Lung (tissue), 12 donors: ENCODE results near the gene CUL4B. TPM values are rescaled to one million over a fixed set of nuclear protein-coding genes. Genes with fewer than 3 reads are reported as not detected.

ENCODE experiments used
- ATAC-seq: fragments of 200-7000 bp; cut with Tn5 transposase; one replicate; pipeline ENCODE4 v1.9.1; 2020; ENCODE audit warnings: moderate number of reproducible peaks; ENCODE audit not compliant: insufficient read depth, low FRiP score
- DNase-seq, 3 donors: peaks; one replicate each; pipeline ENCODE4 v3.0.0-alpha.2; 2013 to 2017
- H3K27ac ChIP-seq, 2 donors: one replicate each; pipeline ENCODE4 v1.5.1; 2013; ENCODE audit warnings: mild to moderate bottlenecking in 2 of 2, moderate library complexity in 2 of 2, control low read depth in 1 of 2, inconsistent platforms in 1 of 2, low read depth in 1 of 2, low read length in 1 of 2
- H3K27me3 ChIP-seq, 3 donors: one replicate each; pipeline ENCODE4 v1.5.1; 2013; ENCODE audit warnings: low read length in 2 of 3; ENCODE audit not compliant: control insufficient read depth in 3 of 3, insufficient read depth in 3 of 3
- H3K36me3 ChIP-seq, 4 donors: one replicate each; pipeline ENCODE4 v1.5.1; 2013; ENCODE audit warnings: low read length in 4 of 4, mild to moderate bottlenecking in 1 of 4, moderate library complexity in 1 of 4; ENCODE audit not compliant: control insufficient read depth in 4 of 4, insufficient read depth in 4 of 4
- H3K4me1 ChIP-seq, 5 donors: one replicate each; pipeline ENCODE4 v1.5.1; 2013; ENCODE audit warnings: low read length in 5 of 5, mild to moderate bottlenecking in 2 of 5, moderate library complexity in 1 of 5; ENCODE audit not compliant: control insufficient read depth in 5 of 5, insufficient read depth in 5 of 5
- H3K4me3 ChIP-seq: one replicate; pipeline ENCODE4 v1.5.1; 2013; ENCODE audit warnings: mild to moderate bottlenecking, control low read depth, moderate library complexity
- H3K9ac ChIP-seq, 2 donors: one replicate each; pipeline ENCODE4 v1.5.1; 2013; ENCODE audit warnings: low read length in 2 of 2, control low read depth in 1 of 2; ENCODE audit not compliant: insufficient read depth in 1 of 2
- H3K9me3 ChIP-seq, 4 donors: one replicate each; pipeline ENCODE4 v1.5.1; 2013; ENCODE audit warnings: low read length in 3 of 4, mild to moderate bottlenecking in 1 of 4, moderate library complexity in 1 of 4; ENCODE audit not compliant: control insufficient read depth in 4 of 4, insufficient read depth in 3 of 4
- WGBS, 2 donors: extraction: QIAGEN DNeasy Blood & Tissue Kit; methylation state at CpG; one replicate each; pipeline ENCODE4 v1.1.7; 2013; 5-methylcytosine and 5-hydroxymethylcytosine counted together
- polyA plus RNA-seq, 2 donors: library from polyadenylated mRNA; stranded (reverse); fragments of 200-250 nt; gene quantifications; one replicate each; pipeline ENCODE4 v1.2.1, GENCODE V29; 2013
- total RNA-seq, 2 donors: library from RNA; depleted of rRNA in 1 of 2; stranded (reverse); fragments of >200 nt in 1 of 2; gene quantifications; one replicate each; pipeline ENCODE4 v1.2.1, GENCODE V29; 2014 to 2021
- TF ChIP-seq, protein P1 (sequence below): IDR thresholded peaks from 2 replicates; pipeline ENCODE4 v1.5.1; 2012; ENCODE audit warnings: mild to moderate bottlenecking; ENCODE audit errors: control extremely low read depth, extremely low read depth
- donor health status: control.
- donor health status: control.
- donor health status: Bipolar disorder and iron deficiency.
- donor health status: healthy.
- donor health status: DM: yes; HTN: yes; CAD: no.

The CUL4B gene
- total and polyA plus RNA-seq, 4 donors: 15.2 to 61.2 (median 24.3) TPM

DNA sequence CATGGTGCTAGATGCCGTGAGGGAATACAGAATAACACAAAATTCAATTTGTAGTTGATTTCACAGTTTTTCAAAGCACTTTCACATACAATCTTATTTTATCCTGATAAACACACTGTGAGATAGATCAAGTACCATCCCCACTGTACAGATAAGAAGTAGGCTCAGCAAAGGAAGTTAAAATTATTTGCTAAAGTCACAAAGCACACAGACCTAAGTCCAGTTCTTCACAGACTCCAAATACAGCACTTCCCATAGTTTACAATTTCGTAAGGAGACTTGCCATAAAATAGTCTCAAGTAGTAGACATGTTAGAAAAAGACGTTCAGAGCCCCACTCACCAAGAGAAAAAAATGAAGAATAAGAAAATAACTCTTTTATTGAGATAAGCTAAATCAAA lies 7.8 kb upstream of the CUL4B start:
- ATAC-seq (no peak), DNase-seq (no peak)
- Histone ChIP-seq H3K4me1 (no peaks in the 10 kb centered on the region), H3K36me3 (no peaks in the 10 kb centered on the region), H3K27ac (no peak overlapping the region), H3K27me3 (no peaks in the 10 kb centered on the region), H3K9me3 (no peaks in the 10 kb centered on the region), H3K4me3 (no peak overlapping the region), H3K9ac (no peak overlapping the region)
- 55 to 87% methylated on average over 3 of the region's 3 CpGs for WGBS, 2 donors
- TF ChIP-seq, protein P1, sequence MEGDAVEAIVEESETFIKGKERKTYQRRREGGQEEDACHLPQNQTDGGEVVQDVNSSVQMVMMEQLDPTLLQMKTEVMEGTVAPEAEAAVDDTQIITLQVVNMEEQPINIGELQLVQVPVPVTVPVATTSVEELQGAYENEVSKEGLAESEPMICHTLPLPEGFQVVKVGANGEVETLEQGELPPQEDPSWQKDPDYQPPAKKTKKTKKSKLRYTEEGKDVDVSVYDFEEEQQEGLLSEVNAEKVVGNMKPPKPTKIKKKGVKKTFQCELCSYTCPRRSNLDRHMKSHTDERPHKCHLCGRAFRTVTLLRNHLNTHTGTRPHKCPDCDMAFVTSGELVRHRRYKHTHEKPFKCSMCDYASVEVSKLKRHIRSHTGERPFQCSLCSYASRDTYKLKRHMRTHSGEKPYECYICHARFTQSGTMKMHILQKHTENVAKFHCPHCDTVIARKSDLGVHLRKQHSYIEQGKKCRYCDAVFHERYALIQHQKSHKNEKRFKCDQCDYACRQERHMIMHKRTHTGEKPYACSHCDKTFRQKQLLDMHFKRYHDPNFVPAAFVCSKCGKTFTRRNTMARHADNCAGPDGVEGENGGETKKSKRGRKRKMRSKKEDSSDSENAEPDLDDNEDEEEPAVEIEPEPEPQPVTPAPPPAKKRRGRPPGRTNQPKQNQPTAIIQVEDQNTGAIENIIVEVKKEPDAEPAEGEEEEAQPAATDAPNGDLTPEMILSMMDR: no peak

DNA sequence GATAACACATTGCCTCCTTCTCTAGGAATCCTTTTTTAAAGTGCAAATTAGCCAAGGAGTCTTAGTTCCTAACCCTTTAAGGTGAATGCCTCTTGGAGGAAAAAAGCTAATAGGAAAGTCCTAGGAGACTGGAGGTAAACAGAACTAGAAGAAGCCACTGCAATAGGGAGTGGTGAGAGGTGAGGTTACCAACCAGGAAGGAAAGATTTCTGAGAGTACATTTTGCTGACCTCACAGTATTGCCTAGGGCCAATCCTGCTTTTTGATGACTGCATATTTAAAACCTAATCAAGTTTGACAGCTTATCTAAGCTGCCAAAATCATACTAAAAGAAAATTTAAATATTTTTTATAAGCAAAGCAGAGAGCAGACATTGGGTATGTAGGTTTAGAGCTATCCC lies 7.3 kb upstream of the CUL4B start:
- H3K27ac ChIP-seq: no peak overlapping the region
- DNase-seq: no peak
- no peaks in the 10 kb centered on the region for H3K4me1 ChIP-seq
- no peaks in the 10 kb centered on the region for H3K36me3 ChIP-seq
- no peak for ATAC-seq
- no peaks in the 10 kb centered on the region for H3K9me3 ChIP-seq
- TF ChIP-seq, protein P1: no peak
- H3K4me3 ChIP-seq: no peak overlapping the region
- no peaks in the 10 kb centered on the region for H3K27me3 ChIP-seq
- H3K9ac ChIP-seq: no peak overlapping the region

GRCh38 chrX:120566817-120567216 lies 6.1 kb upstream of the CUL4B start:
- peaks cover 0 to 6% (median 0%) of the 10 kb centered on the region in 5 donors for H3K4me1 ChIP-seq
- WGBS, 2 donors: 91 to 94% methylated on average over 3 of the region's 3 CpGs
- H3K4me3 ChIP-seq: no peak overlapping the region
- DNase-seq (no peak), ATAC-seq (no peak)
- H3K27ac ChIP-seq: no peak overlapping the region
- H3K27me3 ChIP-seq: no peaks in the 10 kb centered on the region
- H3K36me3 ChIP-seq: no peaks in the 10 kb centered on the region
- H3K9ac ChIP-seq: no peak overlapping the region
- no peaks in the 10 kb centered on the region for H3K9me3 ChIP-seq
- TF ChIP-seq, protein P1: no peak

DNA sequence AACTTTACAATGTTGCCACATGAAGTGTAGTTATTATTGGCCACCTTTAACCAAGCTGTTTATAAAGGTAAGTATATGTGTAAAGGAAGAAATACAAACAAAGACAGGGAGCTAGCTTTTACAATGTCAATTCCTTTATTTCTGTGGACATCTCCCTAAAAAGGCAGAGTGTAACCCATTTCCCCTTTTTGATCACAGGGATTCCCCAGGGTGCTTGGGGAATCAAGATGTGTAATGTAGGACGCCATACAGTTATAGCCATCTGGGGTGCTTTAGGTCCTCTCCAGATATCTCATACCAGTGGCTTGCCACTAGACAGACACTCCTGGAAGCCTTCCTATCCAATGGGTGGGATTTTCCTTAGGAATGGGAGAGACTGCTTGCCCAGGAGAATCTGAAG lies 4.2 kb upstream of the CUL4B start:
- WGBS, 2 donors: 44 to 66% methylated on average over 1 of the region's 1 CpG
- no peaks in the 10 kb centered on the region for H3K9me3 ChIP-seq
- no peak for ATAC-seq
- no peak for DNase-seq
- no peak overlapping the region for H3K4me3 ChIP-seq
- no peaks in the 10 kb centered on the region for H3K36me3 ChIP-seq
- H3K27ac ChIP-seq: no peak overlapping the region
- H3K27me3 ChIP-seq: no peaks in the 10 kb centered on the region
- H3K4me1 ChIP-seq: peaks cover 0 to 6% (median 0%) of the 10 kb centered on the region in 5 donors
- TF ChIP-seq, protein P1: no peak
- H3K9ac ChIP-seq: no peak overlapping the region
